22Rv1 (cell line): ENCODE measurements around the gene RNH1.

Source experiments
- CTCF ChIP-seq: fragments of 450-650 bp; IDR thresholded peaks from 2 replicates; pipeline ENCODE4 v1.5.1; 2017; ENCODE audit warnings: mild to moderate bottlenecking
- ZFX ChIP-seq: fragments of 450-650 bp; IDR thresholded peaks from 2 replicates; pipeline ENCODE4 v1.6.1; 2017; ENCODE audit warnings: antibody characterized with exemption, borderline replicate concordance

DNA sequence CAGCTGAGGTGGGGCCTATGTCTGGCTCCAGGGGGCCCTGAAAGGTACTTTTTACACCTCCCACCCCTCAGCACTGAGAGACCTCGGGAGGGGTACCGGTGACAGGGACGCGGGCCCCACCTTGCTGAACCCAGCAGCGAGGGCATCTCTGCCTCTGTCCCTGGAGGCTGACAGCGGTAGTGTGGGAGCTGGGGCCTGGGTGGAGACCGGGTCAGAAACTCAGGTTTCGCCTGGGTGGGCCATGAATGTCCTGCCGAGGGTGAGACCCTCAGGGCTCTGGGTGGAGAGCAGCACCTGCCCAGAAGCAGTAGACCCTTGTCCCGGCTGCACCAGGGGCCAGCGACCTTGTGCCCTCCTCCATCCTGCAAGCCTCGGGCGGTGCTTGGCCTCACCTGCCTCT lies 34.8 kb downstream of the RNH1 start:
- TF ChIP-seq ZFX (no peak), CTCF (no peak)
